ENCODE measurements around the gene OGFR.

The OGFR gene

GRCh38 chr20:62770111-62770910, 34.3 kb upstream of the OGFR start:
- H3K9me3 ChIP-seq (ENCODE audit: control insufficient read depth, insufficient read depth, low read depth, low read length): no peaks in the 10 kb centered on the region
- no peak for TF ChIP-seq ZNF10 (tag by site-specific recombination; IDR thresholded peaks at IDR 0.05)
- TF ChIP-seq IKZF3 (tag by site-specific recombination; IDR thresholded peaks at IDR 0.05): no peak
- TF ChIP-seq ZBTB11 (tag by site-specific recombination; conservative IDR thresholded peaks at IDR 0.05; ENCODE audit: low read depth): no peak
- TF ChIP-seq, protein P1, sequence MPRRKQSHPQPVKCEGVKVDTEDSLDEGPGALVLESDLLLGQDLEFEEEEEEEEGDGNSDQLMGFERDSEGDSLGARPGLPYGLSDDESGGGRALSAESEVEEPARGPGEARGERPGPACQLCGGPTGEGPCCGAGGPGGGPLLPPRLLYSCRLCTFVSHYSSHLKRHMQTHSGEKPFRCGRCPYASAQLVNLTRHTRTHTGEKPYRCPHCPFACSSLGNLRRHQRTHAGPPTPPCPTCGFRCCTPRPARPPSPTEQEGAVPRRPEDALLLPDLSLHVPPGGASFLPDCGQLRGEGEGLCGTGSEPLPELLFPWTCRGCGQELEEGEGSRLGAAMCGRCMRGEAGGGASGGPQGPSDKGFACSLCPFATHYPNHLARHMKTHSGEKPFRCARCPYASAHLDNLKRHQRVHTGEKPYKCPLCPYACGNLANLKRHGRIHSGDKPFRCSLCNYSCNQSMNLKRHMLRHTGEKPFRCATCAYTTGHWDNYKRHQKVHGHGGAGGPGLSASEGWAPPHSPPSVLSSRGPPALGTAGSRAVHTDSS (tag by site-specific recombination; IDR thresholded peaks at IDR 0.05): no peak
- TF ChIP-seq ZNF664 (tag by site-specific recombination; IDR thresholded peaks at IDR 0.05): no peak
- TF ChIP-seq ZSCAN16 (tag by site-specific recombination; IDR thresholded peaks at IDR 0.05): no peak
- no peak for TF ChIP-seq ZNF223 (tag by site-specific recombination; IDR thresholded peaks at IDR 0.05)
- TF ChIP-seq ZNF366 (tag by site-specific recombination; conservative IDR thresholded peaks at IDR 0.05): no peak
- TF ChIP-seq MEIS1 (CRISPR knock-in tag; IDR thresholded peaks at IDR 0.05; ENCODE audit: borderline replicate concordance): no peak
- no peak for TF ChIP-seq ZNF140 (tag by site-specific recombination; IDR thresholded peaks at IDR 0.05)
- no peak for TF ChIP-seq KLF9 (tag by site-specific recombination; IDR thresholded peaks at IDR 0.05; ENCODE audit: low read depth)
- no peak for TF ChIP-seq ZNF274 (IDR thresholded peaks at IDR 0.05; ENCODE audit: low read length)
- TF ChIP-seq ZNF274 (tag by site-specific recombination; IDR thresholded peaks at IDR 0.05; ENCODE audit: borderline replicate concordance): no peak
- no peak for TF ChIP-seq ZNF777 (tag by site-specific recombination; IDR thresholded peaks at IDR 0.05; ENCODE audit: borderline replicate concordance)
- no peak for TF ChIP-seq ZNF830 (tag by site-specific recombination; IDR thresholded peaks at IDR 0.05; ENCODE audit: low read depth)
- no peak overlapping the region for H3K27ac ChIP-seq (ENCODE audit: extremely low read depth, low read depth, low read length)
- no peaks in the 10 kb centered on the region for H3K4me1 ChIP-seq (ENCODE audit: control insufficient read depth, insufficient read depth, low read length)
- ChIA-PET CTCF (interaction anchor here (0.7 to 1.1 kb wide), 3 partner anchors 23 to 72 kb away, joined by 3 read pairs; no protein-coding TSS in a partner anchor), POLR2A (no interaction called here)
- H3K36me3 ChIP-seq (ENCODE audit: control insufficient read depth in 2 of 2, insufficient read depth in 1 of 2, low read length in 2 of 2): no peaks in the 10 kb centered on the region
- H3K4me3 ChIP-seq (ENCODE audit: low read depth, low read length): no peak overlapping the region

- POLR2A ChIA-PET: no interaction called here
- CTCF ChIA-PET: interaction anchor here (0.7 to 1.1 kb wide), 3 partner anchors 23 to 73 kb away, joined by 3 read pairs; no protein-coding TSS in a partner anchor
Observed at GRCh38 chr20:62770916-62771315, 33.7 kb upstream of the OGFR start.

More at GRCh38 chr20:62770916-62771315, 33.7 kb upstream of the OGFR start:
- no peak overlapping the region for H3K4me3 ChIP-seq (ENCODE audit: low read depth, low read length)
- H3K27ac ChIP-seq (ENCODE audit: extremely low read depth, low read depth, low read length): no peak overlapping the region
- H3K4me1 ChIP-seq (ENCODE audit: control insufficient read depth, insufficient read depth, low read length): no peaks in the 10 kb centered on the region
- no peaks in the 10 kb centered on the region for H3K9me3 ChIP-seq (ENCODE audit: control insufficient read depth, insufficient read depth, low read depth, low read length)
- TF ChIP-seq GLIS1 (tag by site-specific recombination; IDR thresholded peaks at IDR 0.05) (peak; percentile 78), ZIC2 (tag by site-specific recombination; IDR thresholded peaks at IDR 0.05) (peak; percentile 38)
- TF ChIP-seq, protein P2, sequence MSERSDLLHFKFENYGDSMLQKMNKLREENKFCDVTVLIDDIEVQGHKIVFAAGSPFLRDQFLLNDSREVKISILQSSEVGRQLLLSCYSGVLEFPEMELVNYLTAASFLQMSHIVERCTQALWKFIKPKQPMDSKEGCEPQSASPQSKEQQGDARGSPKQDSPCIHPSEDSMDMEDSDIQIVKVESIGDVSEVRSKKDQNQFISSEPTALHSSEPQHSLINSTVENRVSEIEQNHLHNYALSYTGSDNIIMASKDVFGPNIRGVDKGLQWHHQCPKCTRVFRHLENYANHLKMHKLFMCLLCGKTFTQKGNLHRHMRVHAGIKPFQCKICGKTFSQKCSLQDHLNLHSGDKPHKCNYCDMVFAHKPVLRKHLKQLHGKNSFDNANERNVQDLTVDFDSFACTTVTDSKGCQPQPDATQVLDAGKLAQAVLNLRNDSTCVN (tag by site-specific recombination; optimal IDR thresholded peaks at IDR 0.05): no peak
- H3K36me3 ChIP-seq (ENCODE audit: control insufficient read depth in 2 of 2, insufficient read depth in 1 of 2, low read length in 2 of 2): no peaks in the 10 kb centered on the region
